Stimulated activated CD4-positive, alpha-beta T cell treated with anti-CD3 and anti-CD28 coated beads, Interleukin-4, amount 100 ng/mL, for 1 hour (primary cell): ENCODE results near the gene STX8.
"Not testable (repeated sequence)": the region's sequence is repeated elsewhere in the genome, so short reads cannot be mapped to it uniquely, and the experiment has no call there.

Experiments used
- DNase-seq: peaks from one replicate; pipeline ENCODE4 v3.0.0-alpha.2; 2020

The STX8 gene

GRCh38 chr17:9575381-9576101, at the start of gene STX8:
Gene STX8, minus strand, starts transcription at chr17:9575820. Its CDS starts 12 bp downstream, at chr17:9575808.
- peak; percentile 86 for DNase-seq

- DNase-seq, result no peak
These were observed 47.3 kb upstream of the STX8 start for GRCh38 chr17:9622961-9623360.

GRCh38 chr17:9615486-9615885, 39.9 kb upstream of the STX8 start:
- no peak for DNase-seq

- DNase-seq, result no peak
These were observed 36.4 kb upstream of the STX8 start for GRCh38 chr17:9612006-9612405.

GRCh38 chr17:9611557-9611956, 35.9 kb upstream of the STX8 start:
- no peak for DNase-seq

- not testable (repeated sequence) for DNase-seq
These were observed 31.4 kb upstream of the STX8 start for GRCh38 chr17:9607058-9607457.

- DNase-seq, result no peak
These were observed 30.8 kb upstream of the STX8 start for GRCh38 chr17:9606453-9606852.

GRCh38 chr17:9604583-9604982, 29.0 kb upstream of the STX8 start:
- not testable (repeated sequence) for DNase-seq

- DNase-seq, result no peak
These were observed 23.0 kb upstream of the STX8 start for GRCh38 chr17:9598661-9599060.

- DNase-seq, result not testable (repeated sequence)
These were observed 22.0 kb upstream of the STX8 start for GRCh38 chr17:9597638-9598037.

- no peak for DNase-seq
These were observed 18.4 kb upstream of the STX8 start for GRCh38 chr17:9594065-9594464.

- no peak for DNase-seq
These were observed 12.5 kb upstream of the STX8 start for GRCh38 chr17:9587969-9588656.

- DNase-seq, result no peak
These were observed 1.7 kb upstream of the STX8 start for GRCh38 chr17:9577373-9577709.

- DNase-seq, result peak; percentile 79
These were observed 1.1 kb upstream of the STX8 start, which contains the start of gene CFAP52 for GRCh38 chr17:9576521-9577372. Gene CFAP52, plus strand, starts transcription at chr17:9576642. Its CDS starts 54 bp downstream, at chr17:9576696.

- DNase-seq, result no peak
These were observed 4.4 kb downstream of the STX8 start for GRCh38 chr17:9571201-9571600.

- DNase-seq, result no peak
These were observed 6.5 kb downstream of the STX8 start for GRCh38 chr17:9568957-9569588.

- DNase-seq, result no peak
These were observed 7.6 kb downstream of the STX8 start for GRCh38 chr17:9568004-9568403.

GRCh38 chr17:9566739-9567138, 8.9 kb downstream of the STX8 start:
- not testable (repeated sequence) for DNase-seq

GRCh38 chr17:9566067-9566466, 9.6 kb downstream of the STX8 start:
- no peak for DNase-seq

GRCh38 chr17:9564104-9564503, 11.5 kb downstream of the STX8 start:
- no peak for DNase-seq

GRCh38 chr17:9557857-9558256, 17.8 kb downstream of the STX8 start:
- no peak for DNase-seq

GRCh38 chr17:9557161-9557755, 18.4 kb downstream of the STX8 start:
- DNase-seq, result no peak

- DNase-seq, result peak; percentile 27
These were observed 20.9 kb downstream of the STX8 start for GRCh38 chr17:9554715-9555114.
